Activated naive CD8-positive, alpha-beta T cell treated with anti-CD3 and anti-CD28 coated beads, Interleukin-2, amount 50 U/mL, for 24 hours (primary cell): ENCODE measurements around the gene CCDC7.
"Not testable (repeated sequence)": the region's sequence is repeated elsewhere in the genome, so short reads cannot be mapped to it uniquely, and the experiment has no call there.

Experiments used
- ATAC-seq: fragments of 150-1000 bp; cut with Tn5 transposase; one replicate; pipeline ENCODE4 v1.10.0; 2021
- DNase-seq: peaks from one replicate; pipeline ENCODE4 v3.0.0; 2021
- H3K27ac Mint-ChIP-seq: one replicate; pipeline ENCODE4 v1.8.0; 2021; ENCODE audit warnings: mild to moderate bottlenecking, mixed read lengths
- H3K27me3 Mint-ChIP-seq: one replicate; pipeline ENCODE4 v1.8.0; 2021; ENCODE audit warnings: mixed read lengths
- H3K36me3 Mint-ChIP-seq: one replicate; pipeline ENCODE4 v1.8.0; 2021; ENCODE audit warnings: low read depth, mixed read lengths
- H3K4me1 Mint-ChIP-seq: one replicate; pipeline ENCODE4 v1.8.0; 2021; ENCODE audit warnings: mixed read lengths
- H3K4me3 Mint-ChIP-seq: one replicate; pipeline ENCODE4 v1.8.0; 2021; ENCODE audit warnings: mild to moderate bottlenecking, moderate library complexity, mixed read lengths
- H3K9me3 Mint-ChIP-seq: one replicate; pipeline ENCODE4 v1.8.0; 2021; ENCODE audit warnings: mixed read lengths

Gene CCDC7

GRCh38 chr10:32489158-32489557, 43.2 kb downstream of the CCDC7 start:
- Mint-ChIP-seq H3K9me3 (peaks cover 13% of the 10 kb centered on the region), H3K4me3 (no peak overlapping the region), H3K27ac (no peak overlapping the region), H3K4me1 (peaks cover 2% of the 10 kb centered on the region), H3K36me3 (peaks cover 50% of the 10 kb centered on the region), H3K27me3 (no peaks in the 10 kb centered on the region)
- ATAC-seq: no peak
- no peak for DNase-seq

- peaks cover 2% of the 10 kb centered on the region for H3K4me1 Mint-ChIP-seq
- DNase-seq (no peak), ATAC-seq (no peak)
- peaks cover 48% of the 10 kb centered on the region for H3K36me3 Mint-ChIP-seq
- H3K27ac Mint-ChIP-seq: no peak overlapping the region
- H3K4me3 Mint-ChIP-seq: no peak overlapping the region
- no peaks in the 10 kb centered on the region for H3K27me3 Mint-ChIP-seq
- H3K9me3 Mint-ChIP-seq: peaks cover 10% of the 10 kb centered on the region
Measured at GRCh38 chr10:32489901-32490300, 44.0 kb downstream of the CCDC7 start.

- H3K4me3 Mint-ChIP-seq, H3K4me1 Mint-ChIP-seq, H3K27me3 Mint-ChIP-seq, H3K27ac Mint-ChIP-seq, DNase-seq, ATAC-seq: not testable (repeated sequence)
- H3K36me3 Mint-ChIP-seq: peaks cover 41% of the 10 kb centered on the region
- H3K9me3 Mint-ChIP-seq: peaks cover 14% of the 10 kb centered on the region
Measured at GRCh38 chr10:32494562-32494961, 48.6 kb downstream of the CCDC7 start.

GRCh38 chr10:32500136-32500535, 54.2 kb downstream of the CCDC7 start:
- peaks cover 46% of the 10 kb centered on the region for H3K36me3 Mint-ChIP-seq
- H3K27ac Mint-ChIP-seq, ATAC-seq, H3K4me3 Mint-ChIP-seq, H3K4me1 Mint-ChIP-seq, H3K27me3 Mint-ChIP-seq, DNase-seq: not testable (repeated sequence)
- peaks cover 16% of the 10 kb centered on the region for H3K9me3 Mint-ChIP-seq

- Mint-ChIP-seq H3K9me3 (peaks cover 13% of the 10 kb centered on the region), H3K36me3 (peaks cover 39% of the 10 kb centered on the region), H3K27ac (no peak overlapping the region), H3K4me1 (no peaks in the 10 kb centered on the region), H3K4me3 (no peak overlapping the region), H3K27me3 (no peaks in the 10 kb centered on the region)
- no peak for ATAC-seq
- no peak for DNase-seq
Measured at GRCh38 chr10:32501906-32502305, 56.0 kb downstream of the CCDC7 start.

- not testable (repeated sequence) for DNase-seq, H3K27me3 Mint-ChIP-seq, H3K9me3 Mint-ChIP-seq, H3K4me3 Mint-ChIP-seq, H3K27ac Mint-ChIP-seq, ATAC-seq, H3K4me1 Mint-ChIP-seq
- H3K36me3 Mint-ChIP-seq: peaks cover 33% of the 10 kb centered on the region
Measured at GRCh38 chr10:32505762-32506420, 60.0 kb downstream of the CCDC7 start.

- Mint-ChIP-seq H3K36me3 (peaks cover 11% of the 10 kb centered on the region), H3K9me3 (no peaks in the 10 kb centered on the region), H3K4me1 (no peaks in the 10 kb centered on the region), H3K27ac (no peak overlapping the region), H3K27me3 (no peaks in the 10 kb centered on the region), H3K4me3 (no peak overlapping the region)
- DNase-seq: no peak
- ATAC-seq: no peak
Measured at GRCh38 chr10:32511599-32511998, 65.7 kb downstream of the CCDC7 start.

GRCh38 chr10:32516567-32517495, 70.9 kb downstream of the CCDC7 start:
- Mint-ChIP-seq H3K9me3 (peaks cover 16% of the 10 kb centered on the region), H3K27ac (no peak overlapping the region)
- DNase-seq: no peak

GRCh38 chr10:32530231-32530630, 84.3 kb downstream of the CCDC7 start:
- Mint-ChIP-seq H3K4me1 (no peaks in the 10 kb centered on the region), H3K4me3 (no peak overlapping the region), H3K27me3 (no peaks in the 10 kb centered on the region), H3K9me3 (peaks cover 15% of the 10 kb centered on the region), H3K27ac (no peak overlapping the region), H3K36me3 (peaks cover 15% of the 10 kb centered on the region)
- ATAC-seq: no peak
- no peak for DNase-seq

More at GRCh38 chr10:32516567-32517495, 70.9 kb downstream of the CCDC7 start:
- Mint-ChIP-seq H3K4me1 (no peaks in the 10 kb centered on the region), H3K36me3 (peaks cover 9% of the 10 kb centered on the region), H3K4me3 (no peak overlapping the region), H3K27me3 (no peaks in the 10 kb centered on the region)
- ATAC-seq: no peak

- H3K4me3 Mint-ChIP-seq: no peak overlapping the region
- peaks cover 22% of the 10 kb centered on the region for H3K9me3 Mint-ChIP-seq
- ATAC-seq: no peak
- peaks cover 13% of the 10 kb centered on the region for H3K36me3 Mint-ChIP-seq
- H3K4me1 Mint-ChIP-seq: no peaks in the 10 kb centered on the region
- H3K27me3 Mint-ChIP-seq: no peaks in the 10 kb centered on the region
- no peak for DNase-seq
- H3K27ac Mint-ChIP-seq: no peak overlapping the region
Measured at GRCh38 chr10:32538256-32538655, 92.3 kb downstream of the CCDC7 start.

GRCh38 chr10:32540691-32541470, 94.9 kb downstream of the CCDC7 start:
- H3K27me3 Mint-ChIP-seq: no peaks in the 10 kb centered on the region
- H3K4me3 Mint-ChIP-seq: no peak overlapping the region
- H3K27ac Mint-ChIP-seq: no peak overlapping the region
- peaks cover 5% of the 10 kb centered on the region for H3K36me3 Mint-ChIP-seq
- ATAC-seq: no peak
- DNase-seq: no peak
- H3K9me3 Mint-ChIP-seq: peaks cover 4% of the 10 kb centered on the region
- no peaks in the 10 kb centered on the region for H3K4me1 Mint-ChIP-seq

- Mint-ChIP-seq H3K4me1 (no peaks in the 10 kb centered on the region), H3K9me3 (peaks cover 5% of the 10 kb centered on the region), H3K27me3 (no peaks in the 10 kb centered on the region), H3K36me3 (peaks cover 17% of the 10 kb centered on the region), H3K4me3 (no peak overlapping the region), H3K27ac (no peak overlapping the region)
- ATAC-seq: no peak
- no peak for DNase-seq
Measured at GRCh38 chr10:32548208-32548607, 102.3 kb downstream of the CCDC7 start.

- DNase-seq (no peak), ATAC-seq (no peak)
- no peak overlapping the region for H3K27ac Mint-ChIP-seq
- H3K4me1 Mint-ChIP-seq: no peaks in the 10 kb centered on the region
- H3K36me3 Mint-ChIP-seq: no peaks in the 10 kb centered on the region
- peaks cover 3% of the 10 kb centered on the region for H3K9me3 Mint-ChIP-seq
- H3K27me3 Mint-ChIP-seq: no peaks in the 10 kb centered on the region
- H3K4me3 Mint-ChIP-seq: no peak overlapping the region
Measured at GRCh38 chr10:32556783-32557395, 110.9 kb downstream of the CCDC7 start.

GRCh38 chr10:32562695-32563094, 116.8 kb downstream of the CCDC7 start:
- H3K4me3 Mint-ChIP-seq, H3K36me3 Mint-ChIP-seq, ATAC-seq, H3K9me3 Mint-ChIP-seq, H3K27ac Mint-ChIP-seq, DNase-seq, H3K27me3 Mint-ChIP-seq, H3K4me1 Mint-ChIP-seq: not testable (repeated sequence)
